GM21619 (cell line): Measurements from ENCODE around the gene TRIM7.
"Not testable (repeated sequence)": the region's sequence is repeated elsewhere in the genome, so short reads cannot be mapped to it uniquely, and the experiment has no call there.

Source experiments
- ATAC-seq: cut with Tn5 transposase; IDR thresholded peaks from one replicate; pipeline ENCODE4 v1.9.1; 2021; ENCODE audit not compliant: unreplicated experiment

The TRIM7 gene

GRCh38 chr5:181194489-181195248 is 10.3 kb downstream of the TRIM7 start:
- ATAC-seq, result no peak

DNA sequence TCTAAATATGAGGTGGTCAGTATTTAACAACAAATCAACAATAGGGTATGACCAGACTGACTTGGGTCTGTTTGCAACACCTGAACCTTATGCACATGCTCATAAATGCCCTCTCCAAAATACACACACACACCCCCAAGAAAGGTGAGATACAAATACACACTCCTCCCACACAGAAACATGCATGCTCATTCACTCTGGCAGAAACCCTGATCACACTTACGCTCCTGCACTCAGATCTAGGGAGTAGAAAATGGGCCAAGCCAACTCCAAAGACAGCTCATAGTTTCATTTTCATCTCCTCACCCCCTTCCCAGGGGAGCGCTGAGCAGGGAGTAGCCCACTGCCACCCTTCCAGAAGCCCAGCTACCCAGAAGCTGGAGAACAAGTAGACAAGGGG is 11.3 kb downstream of the TRIM7 start:
- ATAC-seq, result no peak

DNA sequence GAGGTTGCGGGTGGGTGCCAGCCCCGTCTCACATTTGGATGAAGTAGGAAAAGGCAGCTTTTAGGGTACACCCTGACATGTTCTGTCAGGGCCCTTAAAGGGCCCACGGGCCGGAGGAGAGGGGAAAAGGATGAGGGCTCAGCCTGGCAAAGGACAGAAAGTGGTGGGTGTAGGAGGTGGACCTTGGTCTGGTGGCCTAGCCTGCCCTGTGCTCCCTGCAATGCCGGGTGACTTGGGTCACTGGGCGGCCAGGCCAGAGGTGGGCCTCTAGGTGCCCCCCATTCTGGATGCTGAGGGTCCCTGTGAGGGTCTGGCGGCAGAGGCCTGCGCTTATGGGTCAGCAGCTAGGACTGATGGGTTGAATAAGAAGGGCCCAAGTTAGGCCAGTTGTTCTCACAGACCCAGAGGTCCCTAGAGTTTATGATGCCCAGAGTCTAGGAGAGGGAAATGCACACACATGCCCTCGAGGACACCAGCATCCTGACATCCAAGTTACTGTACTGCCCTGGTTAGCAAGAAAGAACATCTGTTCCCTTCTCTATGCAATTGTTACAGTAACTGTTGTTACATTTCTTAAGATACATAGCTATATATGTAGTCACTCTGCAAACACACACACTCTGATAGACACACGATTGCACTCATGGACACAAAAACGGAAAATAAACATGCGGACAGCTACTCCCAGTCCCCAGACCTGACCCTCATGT is 12.5 kb downstream of the TRIM7 start:
- ATAC-seq, result no peak

DNA sequence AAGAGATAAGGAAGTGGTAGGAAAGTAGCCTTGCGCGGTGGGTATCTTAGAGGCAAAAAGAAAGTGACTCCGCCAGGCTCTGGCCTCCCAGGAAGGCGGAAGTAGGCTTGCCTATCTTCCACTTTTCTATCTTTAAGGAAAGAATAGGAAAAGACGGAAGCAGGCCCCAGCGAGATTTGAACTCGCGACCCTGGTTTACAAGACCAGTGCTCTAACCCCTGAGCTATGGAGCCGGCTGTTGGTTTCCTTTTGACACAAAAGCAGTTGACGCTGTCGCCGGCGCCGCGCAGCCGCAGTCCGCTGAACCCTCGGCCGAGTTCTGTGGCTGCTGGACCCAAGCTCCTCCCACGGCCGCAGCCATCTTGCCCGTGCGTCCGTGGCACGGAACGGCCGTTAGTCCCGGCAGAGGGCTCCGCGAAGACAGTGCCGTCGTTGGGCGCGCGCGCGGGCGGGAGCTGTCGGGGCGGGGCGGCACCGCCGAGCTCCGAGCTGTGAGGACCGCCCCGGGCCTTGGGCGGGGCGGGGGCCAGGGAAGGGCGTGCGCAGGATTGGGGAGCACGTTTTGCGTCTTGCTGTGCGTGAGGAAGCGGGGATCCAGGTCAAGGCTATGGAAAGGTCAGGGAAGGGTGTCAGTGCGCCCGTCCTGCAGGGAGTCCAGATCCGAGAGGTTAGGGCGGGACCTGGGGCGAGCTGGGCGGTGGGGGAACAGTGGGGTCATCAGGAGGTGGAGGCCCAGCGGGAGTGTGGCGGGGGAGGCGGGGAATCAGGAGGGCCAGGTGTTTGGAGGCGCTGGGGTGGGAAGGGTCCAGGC is 13.3 kb downstream of the TRIM7 start:
- ATAC-seq, result peak; percentile 47

GRCh38 chr5:181190711-181191525 is 14.1 kb downstream of the TRIM7 start:
- ATAC-seq, result peak; percentile 6

DNA sequence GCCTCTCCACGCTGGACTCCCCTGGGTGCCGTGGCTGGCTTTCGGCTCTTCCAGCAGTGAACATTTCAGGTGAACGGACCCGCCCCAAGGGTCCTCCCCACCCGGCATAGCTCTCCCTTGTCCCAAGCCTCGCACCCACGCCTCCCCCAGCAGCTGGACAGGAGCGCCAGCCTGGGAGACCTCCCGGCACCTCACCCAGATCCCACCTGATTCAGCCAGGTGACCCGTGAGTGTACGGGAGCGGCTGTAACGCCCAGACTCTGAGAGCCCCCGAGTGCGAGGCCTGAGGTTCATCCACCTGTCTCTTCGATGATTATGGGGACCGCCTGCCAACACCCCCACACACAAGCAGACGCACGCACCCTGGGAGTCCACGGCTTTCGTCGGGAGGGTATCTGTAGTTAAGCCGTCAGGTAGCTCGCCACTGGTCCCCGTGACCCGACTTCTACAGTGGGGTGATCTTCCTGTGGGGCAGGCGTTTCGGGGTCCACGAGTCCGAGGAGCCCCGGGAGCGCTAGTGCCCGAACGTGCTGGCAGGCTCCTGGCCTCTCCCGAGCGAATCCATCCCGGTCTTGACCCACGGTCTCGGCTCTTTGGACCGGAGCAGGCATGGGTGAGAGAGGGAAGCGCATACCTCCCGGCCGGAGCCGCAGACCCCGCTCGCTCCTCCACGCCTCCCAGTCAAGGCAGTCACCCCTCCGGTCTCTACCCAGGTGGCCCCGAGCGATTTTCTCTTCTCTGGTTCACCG is 14.9 kb downstream of the TRIM7 start:
- ATAC-seq, result no peak

DNA sequence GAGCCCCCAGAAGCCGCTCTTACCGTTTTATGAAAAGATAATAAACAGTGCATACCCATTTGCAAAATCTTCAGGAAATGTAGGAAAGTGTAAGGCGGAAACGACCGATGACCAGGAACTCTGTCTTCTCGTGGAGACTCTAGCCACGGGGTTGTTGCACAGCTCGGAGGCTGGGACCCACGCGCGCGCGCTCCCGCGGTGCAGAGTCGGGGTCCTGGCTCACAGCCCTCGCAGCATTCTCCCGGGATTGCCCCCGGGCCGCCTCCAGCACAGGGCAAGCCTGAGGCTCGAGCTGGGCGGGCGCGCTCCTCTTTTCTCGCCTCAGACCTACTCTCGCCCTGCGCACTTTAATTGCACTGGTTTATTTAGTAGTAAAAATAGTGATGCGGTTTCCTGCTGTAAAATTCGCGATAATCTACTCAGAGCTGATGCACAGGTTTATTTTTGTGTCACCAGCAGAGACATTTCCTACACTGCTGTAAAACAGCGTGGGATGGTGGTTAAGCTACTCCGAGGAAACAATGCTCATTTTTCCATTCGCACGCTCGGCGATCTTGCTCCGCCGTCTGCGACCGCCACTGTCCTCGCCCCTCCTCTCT is 15.5 kb downstream of the TRIM7 start:
- no peak for ATAC-seq

- no peak for ATAC-seq
Observed at GRCh38 chr5:181188700-181189362, 16.2 kb downstream of the TRIM7 start.

DNA sequence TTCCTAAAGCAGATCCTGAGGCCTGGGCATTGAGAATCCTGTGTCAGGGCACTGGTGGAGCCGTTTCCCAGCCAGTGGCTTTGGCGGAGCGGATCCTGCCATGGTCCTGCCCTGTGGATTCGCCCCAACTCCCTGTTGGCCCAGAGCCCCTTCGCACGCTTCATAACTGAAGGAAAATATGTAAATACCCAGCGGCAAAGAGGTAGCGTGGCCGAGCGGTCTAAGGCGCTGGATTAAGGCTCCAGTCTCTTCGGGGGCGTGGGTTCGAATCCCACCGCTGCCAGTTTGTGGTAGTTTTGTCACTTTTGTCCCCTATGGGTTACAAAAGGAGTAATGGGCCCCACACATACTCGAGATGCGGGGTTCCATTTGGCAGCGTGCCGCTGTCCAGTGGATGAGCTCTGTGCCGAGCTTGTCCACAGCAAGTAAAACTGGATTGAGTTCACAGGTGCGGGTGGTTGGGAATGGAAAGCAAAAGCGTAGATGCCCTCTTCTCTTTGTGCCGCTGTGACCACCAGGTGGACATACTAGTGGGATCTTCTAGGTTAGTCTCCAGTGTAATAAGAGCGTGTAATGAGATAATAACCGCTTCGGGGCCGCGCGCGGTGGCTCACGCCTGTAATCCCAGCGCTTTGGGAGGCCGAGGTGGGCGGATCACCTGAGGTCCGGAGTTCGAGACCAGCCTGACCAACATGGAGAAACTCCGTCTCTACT is 17.3 kb downstream of the TRIM7 start:
- ATAC-seq, result no peak

- no peak for ATAC-seq
Observed at GRCh38 chr5:181186986-181187499, 18.0 kb downstream of the TRIM7 start.

DNA sequence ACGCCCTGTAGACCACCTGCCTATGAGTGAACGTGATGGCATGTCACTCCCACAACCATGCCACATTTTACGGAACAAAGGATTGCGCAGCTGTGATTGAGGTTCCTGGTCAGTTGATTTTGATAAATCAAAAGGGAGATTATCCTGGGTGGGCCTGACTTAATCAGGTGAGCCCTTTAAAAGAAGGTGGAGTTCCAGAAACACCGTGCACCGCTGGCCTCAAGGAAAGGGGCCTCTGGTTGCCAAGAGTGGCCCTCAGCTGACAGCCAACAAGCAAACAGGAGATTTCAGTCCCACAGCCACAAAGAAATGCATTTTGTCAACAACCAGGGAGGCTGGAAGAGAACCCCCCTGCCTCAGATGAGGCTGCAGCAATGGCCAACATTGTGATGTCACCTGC is 19.0 kb downstream of the TRIM7 start:
- no peak for ATAC-seq

DNA sequence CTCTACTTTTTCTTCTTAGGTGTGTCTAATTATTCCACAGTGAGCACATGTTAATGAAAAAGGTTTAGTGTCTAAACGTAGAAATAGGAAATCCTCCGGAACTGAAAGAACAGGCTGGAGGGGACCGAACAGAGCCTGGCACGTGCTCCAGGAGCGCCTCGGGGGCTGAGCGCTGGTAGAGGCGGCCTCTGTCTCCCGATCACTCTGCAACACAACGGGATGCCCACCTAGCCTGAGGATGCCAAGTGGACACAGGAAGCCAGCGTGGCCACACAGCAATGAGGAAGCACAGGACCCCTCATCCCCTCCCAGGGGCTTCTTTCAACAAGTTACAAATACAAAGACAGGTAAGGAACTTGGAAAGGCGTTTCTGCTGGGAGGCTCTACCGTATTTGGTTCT is 19.4 kb downstream of the TRIM7 start:
- no peak for ATAC-seq

DNA sequence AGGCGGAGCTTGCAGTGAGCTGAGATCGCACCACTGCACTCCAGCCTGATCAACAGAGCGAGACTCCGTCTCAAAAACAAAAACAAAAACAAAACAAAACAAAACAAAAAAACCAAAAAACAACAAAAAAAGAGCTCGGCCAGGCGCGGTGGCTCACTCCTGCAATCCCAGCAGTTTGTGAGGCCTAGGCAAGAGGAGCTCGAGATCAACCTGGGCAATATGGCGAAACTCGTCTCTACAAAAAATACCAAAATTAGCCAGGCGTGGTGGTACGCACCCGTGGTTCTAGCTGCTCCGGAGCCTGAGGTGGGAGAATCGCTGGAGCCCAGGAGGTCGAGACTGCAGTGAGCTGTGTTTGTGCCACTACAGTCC is 20.2 kb downstream of the TRIM7 start:
- no peak for ATAC-seq

DNA sequence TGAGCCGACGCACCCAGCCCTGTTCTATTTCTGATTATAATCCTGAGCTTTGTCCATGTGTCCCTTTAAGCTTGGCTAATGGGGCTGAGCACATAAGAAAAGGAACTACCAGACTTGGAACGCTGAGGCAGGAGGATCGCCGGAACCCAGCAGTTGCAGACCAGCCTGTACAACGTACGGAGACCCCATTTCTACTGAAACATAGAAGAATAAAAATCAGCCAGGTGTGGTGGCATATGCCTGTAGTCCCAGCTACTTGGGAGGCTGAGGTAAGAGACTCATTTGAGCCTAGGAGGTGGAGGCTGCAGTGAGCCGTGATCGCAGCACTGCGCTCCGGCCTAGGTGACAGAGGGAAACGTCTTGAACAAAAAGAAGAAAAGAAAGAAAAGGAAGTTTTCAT is 22.3 kb downstream of the TRIM7 start:
- no peak for ATAC-seq

DNA sequence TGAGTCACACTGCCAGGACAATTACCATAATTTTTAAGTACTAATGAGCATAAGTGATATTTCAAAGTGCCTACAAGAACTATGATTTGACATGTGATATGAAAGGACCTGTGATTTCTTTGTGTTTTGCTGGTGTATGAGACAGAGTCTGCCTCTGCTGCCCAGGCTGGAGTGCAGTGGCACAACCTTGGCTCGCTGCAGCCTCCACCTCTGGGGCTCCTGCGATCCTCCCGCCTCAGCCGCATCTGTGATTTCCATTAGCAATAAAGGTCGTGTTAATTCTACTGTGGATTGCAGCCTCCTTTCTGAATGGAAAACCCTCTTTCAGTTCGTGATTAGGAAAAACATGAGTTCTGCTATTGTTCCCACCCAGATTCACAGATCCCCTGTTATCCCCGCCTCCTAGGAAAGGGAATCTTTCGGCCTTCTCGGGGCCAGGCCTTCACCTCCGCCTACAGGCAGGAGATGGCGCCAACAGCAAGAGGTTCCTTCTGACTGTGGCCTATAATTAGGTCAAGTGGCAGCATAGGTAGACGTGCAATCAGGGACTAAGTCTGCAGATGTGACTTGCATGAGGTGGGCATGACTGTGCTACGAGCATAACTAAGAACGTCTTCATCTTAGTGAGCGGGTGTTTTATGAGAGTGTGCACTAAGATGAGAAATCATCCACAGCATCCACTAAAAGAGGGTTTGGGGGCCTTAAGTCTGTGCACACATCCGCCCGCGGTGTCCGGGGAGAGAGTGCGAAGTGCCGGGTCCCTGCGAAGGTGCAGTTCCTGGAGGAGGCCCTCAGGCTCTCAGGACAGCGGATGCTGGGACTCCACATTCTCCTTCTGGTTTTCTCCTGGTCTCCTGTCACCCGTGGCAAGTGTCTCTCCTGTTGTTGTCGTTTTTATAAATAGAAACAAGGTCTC is 23.1 kb downstream of the TRIM7 start:
- ATAC-seq, result peak; percentile 52

GRCh38 chr5:181177559-181177958 is 27.4 kb downstream of the TRIM7 start:
- ATAC-seq, result not testable (repeated sequence)

DNA sequence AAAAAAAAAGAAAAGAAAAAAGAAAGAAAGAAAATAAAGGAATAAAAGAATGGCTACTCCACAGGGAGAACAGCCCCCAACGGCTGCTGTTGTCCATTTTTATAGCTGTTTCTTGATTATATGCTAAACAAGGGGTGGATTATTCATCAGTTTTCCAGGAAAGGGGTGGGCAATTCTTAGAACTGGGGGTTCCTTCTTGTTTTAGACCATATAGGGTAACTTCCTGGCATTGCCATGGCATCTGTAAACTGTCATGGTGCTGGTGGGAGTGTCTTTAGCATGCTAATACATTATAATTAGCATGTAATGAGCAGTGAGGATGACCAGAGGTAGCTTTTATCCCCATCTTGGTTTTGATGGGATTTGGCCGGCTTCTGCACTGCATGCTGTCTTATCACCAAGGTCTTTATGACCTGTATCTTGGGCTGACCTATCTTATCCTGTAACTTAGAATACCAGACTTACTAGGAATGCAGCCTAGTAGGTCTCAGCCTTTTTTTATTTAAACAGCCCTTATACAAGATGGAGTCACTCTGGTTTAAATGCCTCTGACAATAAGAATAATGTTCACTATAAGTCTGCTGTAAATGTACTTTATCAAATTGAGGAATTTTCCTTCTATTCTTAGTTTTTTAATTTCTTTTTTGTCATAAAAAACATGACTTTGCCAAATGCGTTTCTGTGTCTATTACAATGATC is 28.6 kb downstream of the TRIM7 start:
- ATAC-seq, result no peak
